NCI-H2227 treated with DMSO at 0.1 percent for 48 hours (cell line): ENCODE results near the gene NDUFAF7.
A peak's percentile ranks its signal among the peaks of the same experiment; 100 is the strongest.
"Not testable (repeated sequence)": the region's sequence is repeated elsewhere in the genome, so short reads cannot be mapped to it uniquely, and the experiment has no call there.

ENCODE experiments used
- DNase-seq: peaks from one replicate; lab custom pipeline; 2025; lab: John Stamatoyannopoulos, UW

The NDUFAF7 gene

GRCh38 chr2:37231241-37232130 lies at the start of gene NDUFAF7, which contains the start of gene CEBPZ:
Gene NDUFAF7 (plus strand): TSS chr2:37231658. CDS start chr2:37231706, 48 bp downstream.
Gene CEBPZ (minus strand): TSS chr2:37231596. CDS start chr2:37231567, 29 bp downstream.
- DNase-seq: peak; percentile 83

GRCh38 chr2:37181726-37182684 lies 49.5 kb upstream of the NDUFAF7 start:
- no peak for DNase-seq

GRCh38 chr2:37188570-37188969 lies 42.9 kb upstream of the NDUFAF7 start, which contains the start of gene SULT6B1:
Gene SULT6B1 (minus strand): TSS chr2:37188670. CDS start chr2:37188640, 30 bp downstream.
- DNase-seq: no peak

GRCh38 chr2:37189452-37190153 lies 41.9 kb upstream of the NDUFAF7 start:
- DNase-seq: peak; percentile 16

- no peak for DNase-seq
Observed at GRCh38 chr2:37190290-37190689, 41.2 kb upstream of the NDUFAF7 start.

- DNase-seq: no peak
Observed at GRCh38 chr2:37191253-37191652, 40.2 kb upstream of the NDUFAF7 start.

- no peak for DNase-seq
Observed at GRCh38 chr2:37191747-37192146, 39.7 kb upstream of the NDUFAF7 start.

- DNase-seq: no peak
Observed at GRCh38 chr2:37192551-37192950, 38.9 kb upstream of the NDUFAF7 start.

GRCh38 chr2:37195862-37196319 lies 35.6 kb upstream of the NDUFAF7 start:
- not testable (repeated sequence) for DNase-seq

GRCh38 chr2:37196320-37197195 lies 34.9 kb upstream of the NDUFAF7 start, which contains the start of gene CEBPZOS:
Gene CEBPZOS (plus strand): TSS chr2:37196496. CDS start chr2:37199705, 3,209 bp downstream.
- peak; percentile 74 for DNase-seq

GRCh38 chr2:37198681-37199065 lies 32.8 kb upstream of the NDUFAF7 start:
- DNase-seq: no peak

GRCh38 chr2:37201208-37201607 lies 30.2 kb upstream of the NDUFAF7 start:
- DNase-seq: no peak

- DNase-seq: no peak
Observed at GRCh38 chr2:37201766-37202165, 29.7 kb upstream of the NDUFAF7 start.

GRCh38 chr2:37203708-37204107 lies 27.8 kb upstream of the NDUFAF7 start:
- DNase-seq: no peak

GRCh38 chr2:37205071-37205661 lies 26.3 kb upstream of the NDUFAF7 start:
- not testable (repeated sequence) for DNase-seq

- DNase-seq: no peak
Observed at GRCh38 chr2:37205689-37206341, 25.6 kb upstream of the NDUFAF7 start.

GRCh38 chr2:37206760-37207159 lies 24.7 kb upstream of the NDUFAF7 start:
- DNase-seq: not testable (repeated sequence)

GRCh38 chr2:37211212-37211611 lies 20.2 kb upstream of the NDUFAF7 start:
- DNase-seq: no peak

GRCh38 chr2:37211939-37212338 lies 19.5 kb upstream of the NDUFAF7 start:
- DNase-seq: no peak
